Kidney epithelial cell (primary cell): Measurements from ENCODE around the gene ADIPOR1. TPM values are rescaled to one million over a fixed set of nuclear protein-coding genes. Genes with fewer than 3 reads are reported as not detected.
"Not testable (repeated sequence)": the region's sequence is repeated elsewhere in the genome, so short reads cannot be mapped to it uniquely, and the experiment has no call there.

Source experiments
- DNase-seq: peaks from one replicate; pipeline ENCODE4 v3.0.0-alpha.2; 2010; ENCODE audit warnings: low read depth
- H3K27me3 ChIP-seq: 2 replicates; pipeline ENCODE4 v1.6.0; 2011; ENCODE audit warnings: low read length; ENCODE audit not compliant: control insufficient read depth, insufficient read depth
- H3K36me3 ChIP-seq: 2 replicates; pipeline ENCODE4 v1.5.1; 2011; ENCODE audit warnings: low read length; ENCODE audit not compliant: control insufficient read depth, insufficient read depth
- H3K4me3 ChIP-seq: 2 replicates; pipeline ENCODE4 v1.5.1; 2011; ENCODE audit warnings: low read depth, mild to moderate bottlenecking, control low read depth, low read length
- total RNA-seq: library from RNA; depleted of rRNA; stranded (reverse); fragments of >200 nt; gene quantifications from 2 replicates; pipeline ENCODE4 v1.2.3, GENCODE V29; 2015
- TF ChIP-seq, protein P1 (sequence below): IDR thresholded peaks from 2 replicates; pipeline ENCODE4 v1.5.1; 2011; ENCODE audit warnings: mild to moderate bottlenecking, moderate library complexity, low read length, control low read depth, inconsistent platforms; ENCODE audit not compliant: insufficient read depth, poor library complexity, severe bottlenecking

ADIPOR1 gene
- total RNA-seq, 1 donor from 2014 or later: 77.8 TPM

DNA sequence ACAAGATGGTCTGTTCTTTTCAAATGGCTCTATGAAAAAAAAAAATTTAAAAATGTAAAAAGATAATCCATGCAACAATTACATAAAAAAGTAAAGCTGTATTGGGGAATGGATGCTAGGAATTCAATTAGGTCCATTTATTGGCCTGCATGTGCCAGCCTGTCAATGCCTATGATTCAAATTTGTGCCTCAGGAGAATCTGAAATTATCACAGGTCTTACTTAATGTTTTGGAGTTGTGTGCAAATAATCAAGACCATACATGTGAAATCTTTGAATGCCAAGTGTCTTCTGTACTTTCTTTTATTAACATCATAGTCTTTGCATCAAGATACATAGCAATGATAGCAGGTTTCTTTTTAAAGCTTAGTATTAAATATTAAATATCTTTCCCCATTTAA, 17.6 kb downstream of the ADIPOR1 start:
- no peak for DNase-seq
- H3K4me3 ChIP-seq: no peak overlapping the region
- peaks cover 1% of the 10 kb centered on the region for H3K36me3 ChIP-seq
- TF ChIP-seq, protein P1, sequence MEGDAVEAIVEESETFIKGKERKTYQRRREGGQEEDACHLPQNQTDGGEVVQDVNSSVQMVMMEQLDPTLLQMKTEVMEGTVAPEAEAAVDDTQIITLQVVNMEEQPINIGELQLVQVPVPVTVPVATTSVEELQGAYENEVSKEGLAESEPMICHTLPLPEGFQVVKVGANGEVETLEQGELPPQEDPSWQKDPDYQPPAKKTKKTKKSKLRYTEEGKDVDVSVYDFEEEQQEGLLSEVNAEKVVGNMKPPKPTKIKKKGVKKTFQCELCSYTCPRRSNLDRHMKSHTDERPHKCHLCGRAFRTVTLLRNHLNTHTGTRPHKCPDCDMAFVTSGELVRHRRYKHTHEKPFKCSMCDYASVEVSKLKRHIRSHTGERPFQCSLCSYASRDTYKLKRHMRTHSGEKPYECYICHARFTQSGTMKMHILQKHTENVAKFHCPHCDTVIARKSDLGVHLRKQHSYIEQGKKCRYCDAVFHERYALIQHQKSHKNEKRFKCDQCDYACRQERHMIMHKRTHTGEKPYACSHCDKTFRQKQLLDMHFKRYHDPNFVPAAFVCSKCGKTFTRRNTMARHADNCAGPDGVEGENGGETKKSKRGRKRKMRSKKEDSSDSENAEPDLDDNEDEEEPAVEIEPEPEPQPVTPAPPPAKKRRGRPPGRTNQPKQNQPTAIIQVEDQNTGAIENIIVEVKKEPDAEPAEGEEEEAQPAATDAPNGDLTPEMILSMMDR: no peak
- no peaks in the 10 kb centered on the region for H3K27me3 ChIP-seq

DNA sequence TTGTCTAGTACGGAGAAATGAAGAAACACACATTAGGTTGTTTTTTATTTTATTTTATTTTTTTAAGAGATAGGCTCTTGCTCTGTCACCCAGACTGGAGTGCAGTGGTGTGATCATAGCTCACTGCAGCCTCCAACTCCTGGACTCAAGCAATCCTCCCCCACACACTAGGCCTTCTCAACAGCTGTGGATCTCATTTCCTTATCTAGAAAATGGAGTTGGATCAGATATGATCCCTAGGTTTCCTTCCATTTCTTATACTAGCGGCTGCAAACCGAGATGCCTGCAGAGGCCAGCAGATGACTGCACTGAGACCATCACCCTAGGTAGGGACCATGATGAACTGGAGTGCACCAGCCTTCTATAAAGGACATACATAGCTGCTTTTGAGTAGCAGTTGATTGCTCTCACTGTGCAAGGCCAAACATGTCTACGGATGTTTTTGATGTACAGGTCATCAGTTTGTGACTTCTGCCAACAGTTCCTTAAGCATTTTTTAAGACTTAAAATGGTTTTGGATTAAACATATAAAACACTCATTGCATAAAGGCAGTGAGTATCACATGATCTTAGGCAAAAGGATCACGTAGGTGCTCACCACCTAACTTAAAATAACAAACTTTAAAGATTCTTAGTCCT, 19.7 kb downstream of the ADIPOR1 start:
- peaks cover 1% of the 10 kb centered on the region for H3K36me3 ChIP-seq
- H3K4me3 ChIP-seq: no peak overlapping the region
- TF ChIP-seq, protein P1: no peak
- DNase-seq: no peak
- no peaks in the 10 kb centered on the region for H3K27me3 ChIP-seq

- DNase-seq, H3K36me3 ChIP-seq, H3K27me3 ChIP-seq, H3K4me3 ChIP-seq: not testable (repeated sequence)
These were observed 21.7 kb downstream of the ADIPOR1 start for GRCh38 chr1:202936409-202936808.

DNA sequence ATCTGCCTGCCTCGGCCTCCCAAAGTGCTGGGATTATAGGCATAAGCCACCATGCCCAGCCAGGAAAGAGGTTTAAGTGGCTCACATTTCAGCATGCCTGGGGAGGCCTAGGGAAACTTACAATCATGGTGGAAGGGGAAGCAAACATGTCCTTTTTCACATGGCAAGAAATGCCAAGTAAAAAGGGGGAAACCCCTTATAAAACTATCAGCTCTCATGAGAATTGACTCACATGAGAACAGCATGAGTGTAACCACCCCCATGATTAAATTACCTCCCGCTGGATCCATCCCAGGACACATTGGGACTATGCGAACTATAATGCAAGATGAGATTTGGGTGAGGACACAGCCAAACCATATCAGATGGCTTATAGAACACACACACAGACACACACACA, 22.3 kb downstream of the ADIPOR1 start:
- TF ChIP-seq, protein P1: no peak
- H3K36me3 ChIP-seq: no peaks in the 10 kb centered on the region
- no peak for DNase-seq
- no peaks in the 10 kb centered on the region for H3K27me3 ChIP-seq
- H3K4me3 ChIP-seq: no peak overlapping the region

DNA sequence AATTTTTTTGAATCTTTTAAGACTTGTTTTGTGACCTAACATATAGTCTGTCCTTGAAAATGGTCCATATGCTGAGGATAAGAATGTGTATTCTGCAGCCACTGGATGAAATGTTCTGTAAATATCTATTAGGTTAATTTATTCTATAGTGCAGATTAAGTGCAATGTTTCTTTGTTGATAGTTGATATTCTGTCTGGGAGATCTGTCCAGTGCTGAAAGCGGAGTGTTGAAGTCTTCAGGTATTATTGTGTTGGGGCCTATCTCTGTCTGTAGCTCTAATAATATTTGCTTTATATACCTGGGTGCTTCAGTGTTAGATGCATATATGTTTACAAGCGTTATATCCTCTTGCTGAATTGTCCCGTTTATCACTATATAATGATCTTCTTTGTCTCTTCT, 23.4 kb downstream of the ADIPOR1 start:
- DNase-seq: no peak
- Histone ChIP-seq H3K4me3 (no peak overlapping the region), H3K36me3 (no peaks in the 10 kb centered on the region), H3K27me3 (no peaks in the 10 kb centered on the region)
- TF ChIP-seq, protein P1: no peak

- DNase-seq: no peak
- H3K4me3 ChIP-seq: no peak overlapping the region
- TF ChIP-seq, protein P1: no peak
- H3K27me3 ChIP-seq: no peaks in the 10 kb centered on the region
- H3K36me3 ChIP-seq: no peaks in the 10 kb centered on the region
These were observed 25.6 kb downstream of the ADIPOR1 start for GRCh38 chr1:202932476-202932875.
